Measurements from ENCODE around the gene LIAS. TPM values are rescaled to one million over a fixed set of nuclear protein-coding genes. Genes with fewer than 3 reads are reported as not detected.

Gene LIAS
- total RNA-seq, 1 donor from 2014 or later, result 22.0 TPM

DNA sequence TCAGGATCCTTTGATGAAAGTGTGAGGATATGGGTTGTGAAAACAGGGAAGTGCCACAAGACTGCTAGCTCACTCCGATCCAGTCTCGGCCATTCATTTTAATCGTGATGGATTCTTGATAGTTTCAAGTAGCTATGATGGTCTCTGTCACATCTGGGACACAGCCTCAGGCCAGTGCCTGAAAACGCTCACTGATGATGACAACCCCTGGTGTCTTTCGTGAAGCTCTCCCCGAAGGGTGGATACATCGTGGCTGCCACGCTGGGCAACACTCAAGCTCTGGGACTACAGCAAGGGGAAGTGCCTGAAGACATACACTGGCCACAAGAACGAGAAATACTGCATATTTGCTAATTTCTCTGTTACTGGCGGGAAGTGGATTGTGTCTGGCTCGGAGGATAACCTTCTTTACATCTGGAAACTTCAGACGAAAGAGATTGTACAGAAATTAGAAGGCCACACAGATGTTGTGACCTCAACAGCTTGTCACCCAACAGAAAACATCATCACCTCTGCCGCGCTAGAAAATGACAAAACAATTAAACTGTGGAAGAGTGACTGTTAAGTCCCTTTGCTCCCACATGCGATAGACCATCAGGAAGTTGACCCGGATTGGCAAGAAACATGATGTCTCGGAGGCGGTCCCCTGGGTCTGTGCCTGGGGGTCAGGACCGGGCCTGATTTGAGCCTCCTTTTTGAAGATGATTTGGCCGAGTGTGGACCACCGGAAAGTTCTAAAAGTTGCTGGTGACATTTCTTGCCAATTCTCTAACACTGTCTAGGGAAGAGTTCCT lies 22.2 kb downstream of the LIAS start:
- Mint-ChIP-seq H3K27me3 (no peaks in the 10 kb centered on the region), H3K9me3 (no peaks in the 10 kb centered on the region), H3K4me1 (ENCODE audit: unreplicated experiment) (no peaks in the 10 kb centered on the region), H3K27ac (peak overlapping the region; percentile 34), H3K4me3 (no peak overlapping the region), H3K36me3 (peaks cover 11% of the 10 kb centered on the region)
- TF ChIP-seq CTCF (conservative IDR thresholded peaks at IDR 0.05), result no peak
- no peak for DNase-seq (ENCODE audit: extremely low spot score, unreplicated experiment)

DNA sequence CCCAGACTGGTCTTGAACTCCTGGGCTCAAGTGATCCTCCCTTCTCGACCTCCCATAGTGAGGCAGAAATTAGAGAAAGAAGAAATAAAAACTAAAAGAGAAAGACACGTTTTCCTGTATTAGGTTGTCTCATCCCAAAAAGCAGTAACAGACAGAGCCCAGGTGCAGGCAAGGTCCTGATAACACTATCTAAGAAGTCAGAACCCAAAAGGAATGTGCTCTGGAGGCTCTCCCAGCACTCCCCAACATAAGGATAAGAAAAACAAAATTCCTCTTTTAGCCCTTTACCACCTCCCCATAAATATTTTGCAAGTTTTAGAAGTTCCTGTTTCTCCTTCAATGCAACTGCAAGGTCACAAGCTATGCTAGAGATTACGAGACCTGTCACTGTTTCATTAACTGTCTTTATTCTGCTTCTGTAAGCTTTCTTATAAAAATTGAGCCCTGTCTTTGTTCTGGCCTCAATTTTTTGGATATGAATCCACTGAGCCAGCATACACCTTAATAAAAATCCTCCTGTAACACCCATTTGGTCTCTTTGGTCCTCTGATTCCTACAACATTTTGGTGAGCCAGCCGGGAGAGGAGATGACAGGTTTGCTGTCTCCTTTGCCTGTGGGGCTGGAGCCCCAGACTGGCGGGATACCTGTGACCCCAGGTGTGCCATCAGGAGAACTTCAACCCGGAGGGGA lies 25.9 kb downstream of the LIAS start:
- Mint-ChIP-seq H3K27ac (no peak overlapping the region), H3K27me3 (no peaks in the 10 kb centered on the region), H3K36me3 (peaks cover 3% of the 10 kb centered on the region), H3K9me3 (no peaks in the 10 kb centered on the region), H3K4me3 (no peak overlapping the region), H3K4me1 (ENCODE audit: unreplicated experiment) (no peaks in the 10 kb centered on the region)
- no peak for TF ChIP-seq CTCF (conservative IDR thresholded peaks at IDR 0.05)
- no peak for DNase-seq (ENCODE audit: extremely low spot score, unreplicated experiment)

GRCh38 chr4:39486221-39486804 lies 27.5 kb downstream of the LIAS start:
- Mint-ChIP-seq H3K4me3 (no peak overlapping the region), H3K9me3 (no peaks in the 10 kb centered on the region), H3K27me3 (no peaks in the 10 kb centered on the region), H3K27ac (no peak overlapping the region), H3K4me1 (ENCODE audit: unreplicated experiment) (no peaks in the 10 kb centered on the region), H3K36me3 (no peaks in the 10 kb centered on the region)
- peak; percentile 22 for DNase-seq (ENCODE audit: extremely low spot score, unreplicated experiment)
- no peak for TF ChIP-seq CTCF (conservative IDR thresholded peaks at IDR 0.05)

DNA sequence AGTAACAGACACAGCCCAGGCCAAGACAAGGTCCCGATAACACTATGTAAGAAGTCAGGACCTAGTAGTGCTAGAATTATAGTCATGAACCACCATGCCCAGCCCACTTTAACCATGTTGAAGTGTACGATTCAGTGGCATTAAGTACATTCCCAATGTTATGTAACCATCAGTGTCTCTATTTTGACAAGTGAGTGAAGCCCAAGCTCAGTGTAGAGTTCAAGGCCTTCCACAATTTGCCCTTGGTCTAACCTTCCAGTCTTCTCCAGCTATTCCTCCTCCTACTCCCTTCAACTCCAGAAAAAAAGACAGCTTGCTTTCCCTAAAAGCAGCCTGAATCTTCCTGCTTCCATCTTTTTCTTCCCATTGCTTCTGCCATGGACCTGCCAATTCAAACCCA lies 31.5 kb downstream of the LIAS start:
- Mint-ChIP-seq H3K9me3 (no peaks in the 10 kb centered on the region), H3K27me3 (no peaks in the 10 kb centered on the region), H3K4me3 (no peak overlapping the region), H3K36me3 (no peaks in the 10 kb centered on the region), H3K27ac (no peak overlapping the region), H3K4me1 (ENCODE audit: unreplicated experiment) (no peaks in the 10 kb centered on the region)
- no peak for TF ChIP-seq CTCF (conservative IDR thresholded peaks at IDR 0.05)
- DNase-seq (ENCODE audit: extremely low spot score, unreplicated experiment), result no peak

DNA sequence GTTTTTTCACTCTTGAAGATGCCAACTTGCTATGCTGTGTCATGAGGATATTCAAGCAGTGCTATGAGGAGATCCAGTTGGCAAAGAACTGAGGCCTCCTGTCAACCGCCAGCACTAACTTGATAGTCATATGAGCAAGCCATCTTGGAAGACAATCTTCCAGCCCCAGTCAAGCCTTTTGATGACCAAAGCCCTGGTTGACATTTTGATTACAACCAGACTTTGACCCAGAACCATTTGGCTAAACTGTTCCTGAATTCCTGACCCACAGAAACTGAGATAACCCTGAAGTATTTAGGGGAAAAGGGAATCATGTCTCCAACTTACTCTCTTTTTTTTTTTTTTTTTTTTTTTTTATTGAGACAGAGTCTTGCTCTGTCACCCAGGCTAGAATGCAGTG lies 35.5 kb downstream of the LIAS start:
- Mint-ChIP-seq H3K4me1 (ENCODE audit: unreplicated experiment) (no peaks in the 10 kb centered on the region), H3K27me3 (no peaks in the 10 kb centered on the region), H3K36me3 (peaks cover 3% of the 10 kb centered on the region), H3K9me3 (no peaks in the 10 kb centered on the region), H3K27ac (no peak overlapping the region), H3K4me3 (no peak overlapping the region)
- DNase-seq (ENCODE audit: extremely low spot score, unreplicated experiment), result no peak
- TF ChIP-seq CTCF (conservative IDR thresholded peaks at IDR 0.05), result no peak

Measured in type B pancreatic cell (in vitro differentiated cells).